NCI-H1694 (cell line): ENCODE data around the gene SLC2A9.
A peak's percentile ranks its signal among the peaks of the same experiment; 100 is the strongest.

Source experiments
- DNase-seq: peaks from one replicate; lab custom pipeline; 2025; lab: John Stamatoyannopoulos, UW

The SLC2A9 gene

GRCh38 chr4:9893329-9894108 is 127.8 kb downstream of the SLC2A9 start:
- DNase-seq, result no peak

DNA sequence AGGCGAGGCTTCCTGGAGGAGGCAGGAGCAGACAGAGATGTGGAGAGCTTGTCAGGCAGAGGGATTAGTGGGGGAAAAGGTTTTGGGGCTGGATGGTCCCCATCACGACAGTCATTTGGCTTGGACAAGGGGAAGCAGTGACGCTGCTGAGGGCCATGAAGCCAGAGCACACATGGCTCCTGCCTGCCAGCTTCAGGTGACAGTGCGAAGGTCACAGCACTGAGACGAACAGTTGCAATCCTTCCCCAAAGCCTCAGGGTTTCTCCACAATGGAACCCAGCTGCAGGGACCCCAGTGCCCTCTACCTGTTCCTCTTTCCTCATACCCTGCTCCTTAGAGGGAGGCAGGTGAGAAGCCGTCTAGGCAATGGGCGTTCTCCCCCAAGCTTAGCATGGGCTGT is 129.6 kb downstream of the SLC2A9 start:
- DNase-seq, result no peak

DNA sequence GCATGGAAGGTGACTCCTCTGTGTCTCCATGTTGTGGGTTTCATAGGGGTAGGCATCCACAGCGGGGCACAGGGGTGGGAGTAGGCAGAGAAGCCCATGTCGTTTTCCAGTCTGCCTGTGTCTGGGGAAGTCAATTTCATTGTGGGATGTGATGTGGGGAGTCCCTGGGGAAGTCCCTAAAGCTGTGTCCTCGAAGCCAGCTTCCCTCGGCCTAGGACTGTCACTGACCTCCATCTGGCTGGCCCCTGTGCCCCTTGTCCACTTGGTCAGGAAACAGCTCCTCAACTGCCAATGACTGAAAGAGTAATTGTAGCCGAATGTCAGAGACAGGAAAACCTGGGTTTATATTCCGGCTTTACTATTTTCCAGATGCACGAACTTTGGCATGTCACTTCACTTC is 130.2 kb downstream of the SLC2A9 start:
- DNase-seq, result no peak

DNA sequence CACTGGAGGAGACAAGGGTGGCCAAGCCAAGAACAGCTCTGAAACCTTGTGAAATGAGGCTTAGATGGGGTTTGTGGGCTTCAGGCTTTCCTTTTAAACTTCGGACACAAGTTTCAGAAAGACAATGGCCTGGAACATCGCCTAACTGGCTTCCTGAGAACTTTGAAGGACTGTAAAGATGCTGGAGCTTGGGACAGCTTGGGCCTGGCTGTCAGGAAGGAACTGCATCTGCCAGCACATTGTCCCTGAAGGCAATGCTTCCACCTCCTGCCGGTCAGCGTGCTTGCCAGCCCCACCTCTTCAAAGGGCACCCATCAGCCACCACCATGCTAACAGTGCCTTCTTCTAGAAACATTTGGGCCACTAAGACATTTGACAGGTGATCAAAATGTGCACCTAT is 132.0 kb downstream of the SLC2A9 start:
- DNase-seq, result no peak

GRCh38 chr4:9885958-9886357 is 135.3 kb downstream of the SLC2A9 start:
- DNase-seq, result no peak

DNA sequence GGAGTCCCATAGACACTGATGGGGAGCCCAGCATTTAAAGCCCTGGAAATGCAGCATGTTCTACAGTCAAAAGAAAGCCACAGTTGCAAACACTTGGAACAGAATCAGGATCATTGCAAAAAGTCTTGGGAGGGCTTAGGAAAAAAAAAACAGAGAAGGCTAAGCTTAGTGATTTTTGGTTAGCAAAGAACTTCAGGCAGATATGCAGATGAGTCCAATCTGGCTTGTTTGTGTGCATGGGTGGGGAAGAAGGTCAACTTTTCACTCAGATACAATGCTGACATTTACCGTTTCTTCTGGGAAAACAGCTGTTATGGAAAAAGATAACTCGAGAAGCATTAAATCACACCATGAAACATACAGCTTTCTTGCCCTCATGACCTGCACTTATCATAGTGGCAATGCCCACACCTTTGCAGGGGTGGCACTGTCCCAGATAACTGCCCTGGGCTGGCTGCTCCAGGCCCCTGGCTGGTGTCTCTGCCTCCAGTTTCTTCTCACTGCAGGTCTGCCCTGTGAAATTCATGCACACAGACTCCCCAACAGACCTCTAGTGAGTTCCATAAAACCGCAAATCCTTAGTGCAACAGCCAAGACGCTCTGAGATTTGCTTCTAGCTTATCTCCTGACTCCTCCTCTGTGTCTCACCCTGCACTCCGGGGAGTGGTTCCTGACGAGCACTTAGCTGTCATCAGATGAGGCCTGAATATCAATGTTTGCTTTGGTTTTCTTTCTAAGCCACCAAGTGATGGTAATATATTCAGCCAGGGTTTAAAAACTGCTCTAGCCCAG is 140.7 kb downstream of the SLC2A9 start:
- no peak for DNase-seq

DNA sequence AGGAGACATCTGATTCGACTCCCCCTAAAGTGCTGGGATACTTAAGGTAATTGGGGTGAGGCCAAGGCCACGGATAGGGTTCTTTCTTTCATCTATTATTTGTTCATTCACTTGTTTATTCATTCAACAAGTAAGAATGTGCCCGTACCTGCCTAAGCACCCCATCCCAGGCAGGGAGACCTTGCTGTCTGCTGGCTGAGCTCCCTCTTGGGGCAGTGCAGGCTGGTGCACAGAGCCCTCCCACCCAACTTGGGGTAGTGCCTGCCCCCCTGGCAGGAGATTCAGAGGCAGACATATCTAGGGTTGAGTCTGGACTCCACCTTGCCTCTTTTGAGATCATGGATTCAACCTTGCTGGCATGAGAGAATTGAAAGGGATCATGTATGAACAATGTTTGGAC is 144.2 kb downstream of the SLC2A9 start:
- no peak for DNase-seq

DNA sequence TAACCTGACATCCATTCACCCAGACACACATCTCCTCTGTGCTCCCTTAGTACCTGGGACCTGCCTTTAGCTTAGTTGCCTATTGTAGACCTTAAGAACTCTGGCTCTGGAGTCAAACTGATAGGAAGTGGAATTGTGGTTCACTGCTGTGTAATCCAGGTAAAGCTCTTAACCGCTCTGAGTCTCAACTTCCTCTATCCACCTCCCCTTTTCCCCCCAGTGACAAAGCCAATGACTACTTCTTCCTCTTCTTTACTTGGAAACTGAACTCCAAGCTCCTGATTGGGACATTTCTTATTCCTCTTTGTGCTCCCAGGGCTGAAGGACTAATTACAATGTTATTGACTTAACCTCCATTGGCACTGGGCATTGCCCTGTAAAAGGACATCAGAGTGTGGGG is 145.8 kb downstream of the SLC2A9 start:
- DNase-seq, result no peak

DNA sequence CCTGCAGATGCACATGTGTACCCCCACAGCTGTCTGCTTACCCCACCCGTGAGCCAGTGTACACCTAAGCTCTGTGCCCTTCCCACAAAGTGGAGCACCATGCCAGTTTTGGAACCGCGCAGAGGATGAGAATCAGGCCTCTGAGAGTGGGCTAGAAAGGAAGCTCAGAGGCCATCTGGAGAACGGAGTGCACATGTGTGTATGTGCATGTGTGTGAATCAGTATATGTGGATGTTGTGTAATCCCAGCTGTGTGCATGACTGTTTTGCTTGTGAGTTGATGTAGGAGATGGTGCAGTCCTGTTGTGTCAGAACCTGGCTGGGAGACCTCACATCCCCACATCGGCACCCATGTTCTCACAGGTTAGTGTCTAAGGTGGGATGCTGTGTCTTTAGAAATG is 146.9 kb downstream of the SLC2A9 start:
- DNase-seq, result no peak

- DNase-seq, result no peak
These were observed 151.0 kb downstream of the SLC2A9 start for GRCh38 chr4:9870165-9870790.

DNA sequence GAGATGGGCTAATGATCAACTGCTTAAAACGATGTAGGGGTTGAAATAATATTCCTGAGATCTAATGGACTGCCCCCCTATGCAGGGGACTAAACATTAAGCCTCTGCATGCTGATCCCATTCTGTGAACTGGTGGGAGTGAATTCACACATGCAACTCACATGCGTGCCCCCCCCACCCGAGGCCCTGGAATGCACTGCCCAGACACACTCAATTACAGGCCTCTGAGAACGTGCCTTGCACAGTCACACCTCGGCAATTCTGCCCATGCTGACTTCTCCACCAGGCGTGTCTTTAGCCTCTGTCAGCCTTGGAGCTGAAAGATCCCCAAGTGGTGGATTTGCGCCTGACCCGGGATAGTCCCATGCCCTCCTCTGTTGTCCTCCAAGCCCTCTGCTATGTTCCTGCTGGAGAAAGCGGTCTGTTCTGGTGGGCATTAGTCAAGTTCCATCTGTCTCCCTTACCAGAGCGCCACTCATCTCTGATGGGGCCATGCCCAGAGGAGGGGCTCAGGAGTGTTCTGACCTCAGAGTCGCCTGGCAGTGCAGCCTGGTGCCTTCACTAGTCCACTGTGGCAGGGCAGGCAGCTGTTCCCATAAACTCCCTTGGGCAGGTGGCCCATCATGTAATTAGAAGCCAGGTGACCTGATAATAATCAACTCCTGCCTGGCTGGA is 153.4 kb downstream of the SLC2A9 start:
- no peak for DNase-seq

DNA sequence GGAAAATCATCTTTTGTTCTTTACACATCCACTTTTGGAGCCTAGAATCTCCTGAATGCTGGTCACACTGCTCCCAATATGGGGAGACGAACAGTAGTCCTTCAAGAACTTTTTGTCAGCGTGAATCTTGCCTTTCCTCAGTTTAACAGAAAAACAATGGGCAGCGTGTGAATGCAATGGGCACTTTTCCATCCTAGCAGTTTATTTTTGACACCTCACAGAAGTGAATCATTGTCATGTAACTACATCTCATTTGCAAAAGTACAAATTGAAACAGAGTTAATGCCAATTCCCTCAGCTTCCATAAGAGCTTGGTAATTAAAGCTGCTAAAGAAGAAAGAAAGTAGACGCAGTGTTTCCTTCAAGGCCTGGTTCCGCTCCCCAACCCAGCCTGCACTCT is 154.4 kb downstream of the SLC2A9 start:
- no peak for DNase-seq

DNA sequence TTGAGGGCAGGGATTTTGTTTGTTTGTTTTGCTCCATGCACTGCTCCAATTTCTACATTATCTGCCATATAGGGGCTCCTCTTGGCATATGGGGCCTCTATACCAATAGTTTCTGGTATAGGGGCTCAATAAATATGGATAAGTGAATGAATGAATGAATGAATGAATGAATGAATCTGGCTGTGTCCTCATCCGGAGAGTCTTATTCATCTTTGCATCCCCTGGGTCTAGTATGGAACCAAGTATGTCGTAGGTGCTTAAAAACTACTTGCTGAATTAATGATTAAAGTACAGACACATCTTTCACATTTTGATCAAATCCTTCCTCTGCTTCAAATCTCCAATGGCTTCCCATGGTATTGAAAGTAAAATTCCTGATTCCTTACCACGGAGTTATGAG is 159.7 kb downstream of the SLC2A9 start:
- DNase-seq, result no peak

DNA sequence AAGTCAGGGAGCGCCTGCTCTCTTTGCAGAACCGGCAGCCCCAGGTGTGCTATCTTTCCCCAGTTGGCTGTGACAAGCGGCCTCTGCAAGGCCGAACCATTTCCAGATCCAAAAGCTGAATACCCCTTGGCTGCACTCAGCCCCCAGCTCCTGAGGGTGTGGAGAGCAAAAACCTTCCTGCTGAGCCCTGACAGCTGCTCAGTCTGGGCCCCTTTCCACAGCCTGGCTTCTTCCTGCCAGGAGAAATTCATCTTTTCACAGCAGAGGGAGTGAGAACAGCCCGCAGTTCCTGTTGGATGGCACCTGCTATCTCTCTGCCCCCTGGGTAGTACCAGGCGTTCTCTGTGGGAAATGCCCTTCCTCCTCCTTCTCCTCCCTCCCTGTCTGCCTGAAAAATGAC is 161.5 kb downstream of the SLC2A9 start:
- peak; percentile 9 for DNase-seq

- DNase-seq, result no peak
These were observed 171.8 kb downstream of the SLC2A9 start for GRCh38 chr4:9849538-9849920.

DNA sequence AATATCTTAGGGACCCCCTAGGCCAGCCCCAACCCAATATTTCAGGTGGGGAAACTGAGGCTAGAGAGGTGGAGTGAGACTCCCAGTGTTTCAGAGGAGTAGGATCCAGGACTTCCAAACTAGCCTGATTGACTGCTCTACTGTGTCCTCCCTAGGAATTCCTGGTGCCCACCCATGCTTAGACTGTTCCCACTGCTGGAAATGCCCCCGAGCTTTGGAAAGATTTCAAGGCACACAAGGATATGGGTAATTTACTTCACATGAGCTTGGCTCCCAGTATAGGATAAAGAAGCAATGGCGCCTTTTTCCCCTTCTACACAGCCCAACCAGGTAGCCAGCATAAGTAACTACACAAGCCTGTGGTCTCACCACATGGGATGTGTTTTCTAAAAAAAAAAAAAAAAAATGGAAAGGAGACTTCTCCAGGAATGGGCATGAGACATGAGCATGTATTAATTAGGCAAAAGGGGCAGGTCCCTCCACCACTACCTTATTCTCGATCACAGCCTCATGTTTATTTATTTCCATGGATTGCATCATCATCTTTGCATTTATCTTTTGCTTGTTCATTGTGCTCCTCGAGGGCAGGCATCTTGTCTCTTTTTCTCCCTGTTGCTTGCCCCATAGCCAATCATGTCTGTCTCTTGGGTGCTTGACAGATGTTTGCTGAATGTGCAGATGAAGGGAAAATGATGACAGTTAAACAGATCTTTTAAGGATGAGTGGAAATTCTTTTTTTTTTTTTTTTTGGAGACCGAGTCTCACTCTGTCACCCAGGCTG is 173.1 kb downstream of the SLC2A9 start:
- DNase-seq, result no peak

DNA sequence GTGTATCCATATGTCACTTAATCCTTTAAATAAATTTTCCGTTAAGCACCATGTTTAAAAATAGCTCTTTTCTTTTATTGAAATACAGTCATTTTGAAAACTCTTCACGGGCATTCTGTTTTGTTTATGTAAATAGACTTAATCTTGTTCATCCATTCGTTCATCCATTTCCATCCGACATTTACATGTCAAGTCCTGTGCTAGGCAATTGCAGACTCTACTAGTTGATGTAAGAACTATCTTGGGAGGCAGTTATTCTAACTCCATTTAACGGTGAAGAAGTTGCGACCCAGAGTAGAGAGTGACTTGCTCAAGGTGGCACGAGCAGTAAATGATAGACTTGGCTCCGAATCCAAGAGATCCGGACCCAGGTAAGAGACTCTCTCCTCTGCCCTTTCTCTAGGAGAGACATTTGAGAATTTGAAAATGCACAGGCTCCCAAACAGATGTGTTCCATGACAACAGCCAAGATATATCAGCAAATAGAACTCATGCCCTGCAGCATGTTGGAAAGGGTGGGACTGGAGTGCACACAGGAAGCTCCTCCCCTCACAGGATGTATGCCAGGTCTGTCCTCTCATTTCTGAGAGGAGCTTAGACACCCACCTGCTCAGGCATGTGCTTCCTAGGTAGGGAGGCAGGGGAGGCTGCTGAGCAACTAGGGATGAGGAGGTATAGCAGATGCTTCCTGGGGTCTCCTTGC is 175.4 kb downstream of the SLC2A9 start:
- no peak for DNase-seq

DNA sequence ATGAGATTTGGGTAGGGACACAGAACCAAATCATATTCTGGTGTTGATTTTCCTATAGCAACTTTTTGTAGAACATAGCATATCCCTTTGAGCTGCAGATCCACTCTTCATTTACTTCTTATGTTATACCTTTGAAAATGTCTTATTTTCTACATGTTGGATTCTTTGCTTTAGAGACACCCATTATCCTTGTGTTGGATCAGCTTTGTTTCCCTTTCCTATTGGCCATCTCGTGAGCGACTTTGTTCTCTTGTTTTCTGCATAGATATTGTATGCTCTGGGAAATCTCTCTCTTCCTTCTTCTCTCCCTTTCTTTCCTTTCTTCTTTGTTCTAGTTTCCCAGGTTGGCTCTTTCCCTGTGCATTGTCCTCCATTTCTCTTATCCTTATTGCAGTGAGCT is 180.2 kb downstream of the SLC2A9 start:
- no peak for DNase-seq

DNA sequence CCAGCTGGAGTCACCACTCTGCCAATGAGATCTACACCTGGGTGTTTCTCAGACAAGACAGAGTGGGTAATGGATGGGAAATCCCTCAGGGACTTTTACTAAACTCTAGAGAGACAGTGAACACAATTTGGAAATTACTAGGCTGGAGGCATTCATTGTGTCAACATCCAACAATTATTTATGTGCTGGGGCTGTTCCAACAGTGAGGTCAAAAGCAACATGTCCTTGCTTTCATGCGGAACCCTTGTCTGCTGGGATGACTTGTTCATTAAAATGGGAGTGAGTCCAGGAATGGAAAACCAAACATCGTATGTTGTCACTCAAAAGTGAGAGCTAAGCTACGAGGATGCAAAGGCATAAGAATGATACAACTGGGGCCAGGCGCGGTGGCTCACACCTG is 185.9 kb downstream of the SLC2A9 start:
- peak; percentile 26 for DNase-seq

DNA sequence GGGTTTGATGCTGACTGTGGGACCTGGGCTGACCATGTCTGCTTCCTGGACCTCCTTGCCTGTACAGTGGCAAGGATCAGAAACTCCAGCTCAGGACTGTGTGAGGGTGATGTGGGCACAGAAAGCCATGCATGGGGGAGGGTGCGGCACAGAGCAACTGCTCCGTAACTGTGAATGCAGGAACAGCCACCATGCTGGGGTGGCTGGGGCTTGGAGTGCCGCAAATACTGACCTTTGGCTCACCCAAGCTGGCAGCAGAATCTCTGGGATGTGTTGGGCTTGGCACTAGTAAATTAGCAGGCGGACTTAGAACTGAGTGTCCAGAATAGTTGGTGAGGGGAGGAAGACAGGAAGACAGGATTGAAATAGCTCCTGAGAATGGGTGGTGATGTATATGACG is 187.9 kb downstream of the SLC2A9 start:
- DNase-seq, result no peak

DNA sequence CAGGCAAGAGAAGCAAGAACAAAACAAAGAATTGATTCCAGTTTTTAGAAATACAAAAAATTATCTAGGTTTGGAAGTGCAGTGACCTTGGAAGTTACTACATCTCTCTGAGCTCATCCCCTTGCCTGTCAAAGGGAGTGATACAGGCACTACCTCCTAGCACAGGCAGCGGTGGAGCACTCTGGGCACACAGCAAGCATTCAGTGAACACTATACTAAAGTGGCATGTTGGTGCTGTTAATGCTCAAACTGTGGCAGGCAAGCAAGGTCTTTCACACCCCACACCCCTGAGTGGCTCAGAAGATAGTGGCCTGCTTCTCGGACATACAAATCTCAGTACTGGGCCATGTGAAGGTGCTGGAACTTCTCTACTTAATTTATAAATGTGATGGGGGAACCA is 188.7 kb downstream of the SLC2A9 start:
- DNase-seq, result no peak
